Measurements from ENCODE around the gene DOK6. TPM values are rescaled to one million over a fixed set of nuclear protein-coding genes. Genes with fewer than 3 reads are reported as not detected.
A peak's percentile ranks its signal among the peaks of the same experiment; 100 is the strongest.
"Not testable (repeated sequence)": the region's sequence is repeated elsewhere in the genome, so short reads cannot be mapped to it uniquely, and the experiment has no call there.

DOK6 gene
- total RNA-seq, 2 experiments from 2014 or later: not detected

DNA sequence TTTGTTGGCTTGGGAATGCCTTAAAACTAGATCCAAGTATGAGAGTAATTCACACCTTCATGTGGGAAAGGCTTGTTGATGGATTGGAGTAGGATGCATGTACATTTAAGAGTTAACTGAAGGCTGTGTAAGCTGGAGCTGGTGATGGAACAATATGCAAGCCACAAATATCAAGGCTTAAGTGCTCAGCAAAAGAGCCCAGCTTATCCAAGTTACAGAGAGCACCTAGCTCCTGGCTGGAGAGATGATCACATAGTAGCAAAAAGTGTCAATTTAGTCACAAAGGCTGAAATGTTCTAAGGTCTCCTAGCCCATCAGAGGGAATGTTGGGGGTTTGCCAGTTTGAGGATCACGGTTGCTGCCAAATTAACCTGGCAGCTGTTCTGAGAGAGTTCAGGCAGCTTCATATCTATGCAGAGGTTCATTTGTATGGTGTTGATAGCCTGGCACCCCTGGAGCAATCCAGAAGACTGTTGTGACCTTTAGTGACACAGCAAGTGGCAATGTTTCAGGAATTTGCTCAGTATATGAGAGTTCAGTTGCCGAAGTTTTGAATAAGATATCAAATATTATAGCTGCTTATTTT, 228.2 kb downstream of the DOK6 start:
- DNase-seq (no peak), ATAC-seq (ENCODE audit: low read depth) (no peak)
- H3K4me1 Mint-ChIP-seq: no peaks in the 10 kb centered on the region
- peaks cover 7% of the 10 kb centered on the region for H3K27me3 Mint-ChIP-seq
- no peaks in the 10 kb centered on the region for H3K36me3 Mint-ChIP-seq
- POLR2A ChIA-PET: no interaction called here
- H3K4me3 Mint-ChIP-seq: no peak overlapping the region
- no peaks in the 10 kb centered on the region for H3K9me3 Mint-ChIP-seq
- H3K27ac Mint-ChIP-seq: no peak overlapping the region

DNA sequence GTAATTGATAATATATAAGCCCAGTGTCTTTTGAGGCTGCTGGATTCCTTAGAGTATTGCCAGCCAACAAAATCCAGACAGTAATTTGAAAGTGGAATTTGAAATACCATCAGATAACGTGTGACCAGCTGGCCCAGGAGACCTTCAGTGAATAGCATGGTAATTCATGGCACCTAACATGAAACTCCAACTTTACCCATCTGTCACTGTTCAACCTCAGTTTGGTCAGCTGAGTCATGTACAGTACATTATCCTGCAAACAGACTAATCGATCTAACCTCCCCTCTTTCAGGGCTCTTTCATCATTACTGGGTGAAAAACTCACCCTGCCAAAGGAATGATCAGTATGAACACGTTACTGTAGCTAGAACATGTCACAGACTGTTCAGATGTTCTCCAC, 230.6 kb downstream of the DOK6 start:
- ATAC-seq (ENCODE audit: low read depth) (no peak), DNase-seq (no peak)
- no peaks in the 10 kb centered on the region for H3K36me3 Mint-ChIP-seq
- H3K4me1 Mint-ChIP-seq: no peaks in the 10 kb centered on the region
- H3K9me3 Mint-ChIP-seq: no peaks in the 10 kb centered on the region
- H3K27ac Mint-ChIP-seq: no peak overlapping the region
- H3K27me3 Mint-ChIP-seq: peaks cover 7% of the 10 kb centered on the region
- POLR2A ChIA-PET: no interaction called here
- H3K4me3 Mint-ChIP-seq: no peak overlapping the region

DNA sequence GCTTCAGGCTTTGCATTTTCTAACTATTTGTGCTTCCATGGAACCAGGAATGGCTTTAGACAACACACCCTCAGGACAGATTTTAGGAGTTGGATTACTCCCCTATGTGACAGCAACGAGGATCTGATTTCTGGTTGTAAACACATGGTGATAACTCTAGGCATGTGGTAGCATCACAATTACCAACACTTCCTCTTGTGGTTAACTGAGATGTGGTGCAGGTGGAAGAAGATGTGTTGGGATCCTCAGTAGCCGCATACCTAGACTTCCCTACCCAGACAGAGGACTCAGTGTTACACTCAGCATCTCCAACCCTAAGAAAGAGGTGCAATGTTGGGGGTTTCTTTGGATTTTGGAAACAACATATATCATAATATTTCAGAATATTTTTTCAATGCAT, 234.8 kb downstream of the DOK6 start:
- H3K4me3 Mint-ChIP-seq: no peak overlapping the region
- no peaks in the 10 kb centered on the region for H3K4me1 Mint-ChIP-seq
- H3K27ac Mint-ChIP-seq: no peak overlapping the region
- DNase-seq (no peak), ATAC-seq (ENCODE audit: low read depth) (no peak)
- POLR2A ChIA-PET: no interaction called here
- H3K36me3 Mint-ChIP-seq: no peaks in the 10 kb centered on the region
- no peaks in the 10 kb centered on the region for H3K9me3 Mint-ChIP-seq
- H3K27me3 Mint-ChIP-seq: peaks cover 7% of the 10 kb centered on the region

DNA sequence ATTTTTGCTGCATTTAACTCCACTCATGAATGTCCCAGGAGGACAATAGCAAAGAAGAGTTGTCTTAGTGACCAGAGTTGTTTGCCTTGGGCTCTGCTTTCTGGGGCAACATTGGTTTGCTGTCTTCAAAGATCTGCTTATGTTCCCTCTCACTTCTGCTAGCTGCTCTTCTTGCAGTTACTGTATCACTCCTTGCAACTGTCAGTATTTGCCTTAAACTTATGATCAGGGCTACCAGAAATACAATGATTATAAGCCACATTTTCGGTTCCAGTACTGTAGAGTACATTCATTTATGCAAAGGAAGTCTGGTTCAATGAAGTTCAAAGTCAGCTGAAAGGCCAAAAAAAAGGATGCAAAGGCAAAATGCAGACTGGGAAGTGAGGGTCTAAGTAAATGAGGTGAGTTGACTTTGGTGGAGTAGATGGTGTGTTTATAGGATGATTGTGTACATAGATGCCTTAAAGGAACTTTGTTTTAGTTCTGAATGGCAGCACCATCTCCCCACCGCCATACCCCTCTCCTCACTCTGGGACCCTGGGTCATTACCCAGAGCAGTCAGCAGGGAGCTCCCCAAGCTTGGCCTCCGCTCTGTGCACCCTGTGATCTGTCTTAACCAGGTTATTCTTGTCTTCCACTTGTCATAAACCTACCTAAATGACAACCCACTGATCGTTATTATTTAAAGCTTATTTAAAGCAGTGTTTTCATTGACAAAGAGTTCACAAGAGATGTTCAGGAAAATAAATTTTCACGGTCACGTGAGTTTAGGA, 236.0 kb downstream of the DOK6 start:
- POLR2A ChIA-PET: no interaction called here
- no peaks in the 10 kb centered on the region for H3K36me3 Mint-ChIP-seq
- H3K4me3 Mint-ChIP-seq: no peak overlapping the region
- H3K27ac Mint-ChIP-seq: no peak overlapping the region
- peaks cover 4% of the 10 kb centered on the region for H3K27me3 Mint-ChIP-seq
- H3K9me3 Mint-ChIP-seq: no peaks in the 10 kb centered on the region
- no peaks in the 10 kb centered on the region for H3K4me1 Mint-ChIP-seq
- DNase-seq (peak; percentile 28), ATAC-seq (ENCODE audit: low read depth) (peak; percentile 42)

DNA sequence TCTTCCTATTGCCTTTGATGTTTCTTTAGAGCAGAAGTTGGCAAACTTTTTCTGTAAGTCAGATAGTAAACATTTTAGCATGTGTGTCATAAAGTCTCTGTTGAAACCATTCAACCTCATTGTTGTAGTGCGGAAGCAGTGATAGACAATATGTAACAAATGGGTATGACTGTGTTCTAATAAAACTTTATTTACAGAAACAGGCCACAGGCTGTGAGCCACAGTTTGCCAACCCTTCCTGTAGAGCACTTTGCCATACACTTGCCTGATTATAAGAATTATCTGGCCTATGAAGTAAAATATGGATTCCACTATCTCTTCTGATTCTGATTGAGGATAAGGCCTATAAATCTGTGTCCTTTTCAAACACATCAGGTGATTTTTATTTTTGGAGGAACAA, 237.4 kb downstream of the DOK6 start:
- POLR2A ChIA-PET: no interaction called here
- Mint-ChIP-seq H3K36me3 (no peaks in the 10 kb centered on the region), H3K4me1 (no peaks in the 10 kb centered on the region), H3K9me3 (no peaks in the 10 kb centered on the region), H3K27me3 (peaks cover 1% of the 10 kb centered on the region), H3K4me3 (no peak overlapping the region), H3K27ac (no peak overlapping the region)
- no peak for ATAC-seq (ENCODE audit: low read depth)
- no peak for DNase-seq

DNA sequence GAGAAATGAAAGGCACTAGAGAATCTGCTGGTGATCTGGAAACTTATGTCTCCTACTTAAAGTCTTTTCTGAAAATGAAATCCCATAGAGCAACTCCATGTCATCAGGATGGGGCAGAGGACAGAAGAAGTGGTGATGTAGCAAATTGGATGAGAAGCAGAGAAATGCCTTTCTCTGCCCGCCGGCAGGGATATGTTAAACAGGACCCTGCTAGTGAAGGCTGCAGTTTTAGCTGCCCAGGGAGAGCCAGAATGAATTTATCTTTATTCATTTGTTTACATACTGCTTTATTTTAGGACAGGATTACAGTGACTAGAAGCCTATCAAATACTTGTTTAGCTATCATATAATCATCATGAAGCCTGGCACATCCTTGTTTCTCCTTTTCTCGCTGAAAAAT, 247.0 kb downstream of the DOK6 start:
- H3K36me3 Mint-ChIP-seq: no peaks in the 10 kb centered on the region

DNA sequence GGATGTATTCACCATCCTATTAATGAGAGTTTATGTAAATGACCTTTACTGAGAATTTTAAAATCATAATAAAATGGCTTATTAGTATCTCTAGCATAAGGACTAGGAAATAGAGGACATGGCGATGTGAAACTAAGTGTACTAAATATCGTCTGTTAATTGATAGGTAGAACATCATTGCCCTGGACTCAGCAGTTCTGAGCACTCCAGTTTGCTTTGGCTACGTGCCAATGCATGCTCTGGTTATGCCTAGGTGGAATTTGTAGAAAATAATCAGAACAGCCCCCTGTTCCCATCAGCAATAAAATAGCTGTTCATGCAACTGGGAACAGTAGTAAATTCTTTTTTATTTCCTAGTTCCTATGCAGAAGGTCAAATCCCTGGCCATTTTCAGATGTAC, 247.8 kb downstream of the DOK6 start:
- POLR2A ChIA-PET: no interaction called here
- DNase-seq (no peak), ATAC-seq (ENCODE audit: low read depth) (no peak)
- H3K27me3 Mint-ChIP-seq: peaks cover 10% of the 10 kb centered on the region
- H3K4me1 Mint-ChIP-seq: no peaks in the 10 kb centered on the region
- no peak overlapping the region for H3K4me3 Mint-ChIP-seq
- H3K27ac Mint-ChIP-seq: no peak overlapping the region
- no peaks in the 10 kb centered on the region for H3K36me3 Mint-ChIP-seq
- no peaks in the 10 kb centered on the region for H3K9me3 Mint-ChIP-seq

More for the DNA sequence above, 247.0 kb downstream of the DOK6 start:
- POLR2A ChIA-PET: no interaction called here
- Mint-ChIP-seq H3K9me3 (no peaks in the 10 kb centered on the region), H3K27me3 (peaks cover 11% of the 10 kb centered on the region), H3K27ac (no peak overlapping the region), H3K4me1 (no peaks in the 10 kb centered on the region), H3K4me3 (no peak overlapping the region)
- DNase-seq (no peak), ATAC-seq (ENCODE audit: low read depth) (no peak)

DNA sequence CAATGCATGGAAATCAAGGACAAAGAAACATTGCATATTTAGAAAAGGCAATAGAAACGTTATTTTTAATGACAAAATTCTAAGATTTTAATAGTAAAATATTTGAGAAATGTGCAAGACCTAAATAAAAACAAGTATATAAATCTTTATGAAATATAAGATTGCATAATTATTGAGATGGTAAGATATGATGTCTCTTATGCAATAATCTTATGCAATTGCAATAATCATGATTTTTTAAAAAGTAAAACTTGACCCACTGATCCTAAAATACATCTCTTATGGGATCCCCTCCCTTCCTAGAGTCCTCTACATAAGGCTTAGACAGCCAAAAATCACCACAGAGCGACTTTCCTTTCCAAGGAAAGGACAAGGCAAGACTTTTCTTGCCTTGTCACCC, 249.0 kb downstream of the DOK6 start:
- Mint-ChIP-seq H3K27ac (no peak overlapping the region), H3K4me3 (no peak overlapping the region), H3K27me3 (peaks cover 6% of the 10 kb centered on the region), H3K4me1 (no peaks in the 10 kb centered on the region), H3K36me3 (no peaks in the 10 kb centered on the region), H3K9me3 (no peaks in the 10 kb centered on the region)
- DNase-seq: no peak
- POLR2A ChIA-PET: no interaction called here
- no peak for ATAC-seq (ENCODE audit: low read depth)

DNA sequence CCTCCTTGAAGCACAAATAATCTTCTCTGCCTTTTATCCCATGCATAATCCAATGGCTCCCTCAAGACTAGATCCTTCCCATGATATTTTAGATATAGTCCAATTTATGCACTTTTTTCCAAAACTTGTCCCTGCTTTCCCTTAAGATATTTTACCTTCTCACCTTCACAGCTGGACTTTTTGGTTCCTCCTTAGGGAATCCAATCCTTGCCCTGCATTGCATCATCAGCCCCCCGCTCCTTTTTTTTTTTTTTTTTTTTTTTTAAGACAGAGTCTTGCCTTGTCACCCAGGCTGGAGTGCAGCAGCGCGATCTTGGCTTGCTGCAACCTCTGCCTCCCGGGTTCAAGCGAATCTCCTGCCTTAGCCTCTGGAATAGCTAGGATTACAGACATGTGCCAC, 250.6 kb downstream of the DOK6 start:
- POLR2A ChIA-PET: interaction anchor here (0.7 kb wide), 1 partner anchor 83 kb away, joined by 6 read pairs; no protein-coding TSS in a partner anchor
- Mint-ChIP-seq H3K4me1 (no peaks in the 10 kb centered on the region), H3K36me3 (no peaks in the 10 kb centered on the region), H3K9me3 (no peaks in the 10 kb centered on the region), H3K27me3 (peaks cover 8% of the 10 kb centered on the region), H3K27ac (no peak overlapping the region), H3K4me3 (no peak overlapping the region)
- ATAC-seq (ENCODE audit: low read depth) (no peak), DNase-seq (no peak)

DNA sequence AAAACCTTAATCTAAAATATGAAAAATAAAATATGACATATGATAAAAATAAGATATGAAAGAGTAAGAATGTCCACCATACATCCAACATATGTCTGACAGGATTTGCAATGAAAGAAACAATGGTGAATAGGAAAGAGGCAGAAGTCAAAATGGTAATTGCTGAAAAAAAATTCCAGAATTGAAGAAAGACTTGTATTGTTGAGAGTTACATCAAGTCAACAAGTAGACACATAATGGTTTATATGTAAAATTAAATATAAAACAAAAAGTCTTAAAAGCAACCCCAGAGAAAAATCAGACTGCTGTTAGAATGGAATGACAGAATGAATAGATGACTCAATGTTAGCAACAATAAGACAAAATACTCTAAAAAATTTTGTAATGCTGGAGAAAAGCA, 255.1 kb downstream of the DOK6 start:
- H3K4me3 Mint-ChIP-seq: no peak overlapping the region
- H3K9me3 Mint-ChIP-seq: no peaks in the 10 kb centered on the region
- peaks cover 10% of the 10 kb centered on the region for H3K27me3 Mint-ChIP-seq
- H3K36me3 Mint-ChIP-seq: no peaks in the 10 kb centered on the region
- H3K4me1 Mint-ChIP-seq: no peaks in the 10 kb centered on the region
- DNase-seq (no peak), ATAC-seq (ENCODE audit: low read depth) (no peak)
- POLR2A ChIA-PET: no interaction called here
- H3K27ac Mint-ChIP-seq: no peak overlapping the region

DNA sequence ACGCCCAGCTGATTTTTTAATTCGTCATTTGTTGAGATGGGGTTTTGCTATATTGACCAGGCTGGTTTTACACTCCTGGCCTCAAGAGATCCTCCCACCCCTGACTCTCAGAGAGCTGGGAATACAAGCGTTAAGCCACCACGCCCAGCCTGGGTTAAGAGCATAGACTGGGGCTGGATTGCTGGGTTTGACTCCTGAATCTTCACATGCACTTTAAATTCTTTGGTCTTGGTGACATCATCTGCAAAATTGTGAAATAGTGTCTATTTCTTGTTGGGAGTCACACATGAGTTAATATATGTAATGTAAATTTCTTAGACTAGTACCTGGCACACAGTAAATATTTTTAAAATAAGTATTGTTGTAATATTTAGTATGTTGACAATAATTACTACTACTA, 257.4 kb downstream of the DOK6 start:
- no peak for ATAC-seq (ENCODE audit: low read depth)
- Mint-ChIP-seq H3K27me3 (peaks cover 8% of the 10 kb centered on the region), H3K4me3 (no peak overlapping the region), H3K4me1 (no peaks in the 10 kb centered on the region), H3K27ac (no peak overlapping the region), H3K9me3 (no peaks in the 10 kb centered on the region), H3K36me3 (no peaks in the 10 kb centered on the region)
- POLR2A ChIA-PET: no interaction called here
- no peak for DNase-seq

DNA sequence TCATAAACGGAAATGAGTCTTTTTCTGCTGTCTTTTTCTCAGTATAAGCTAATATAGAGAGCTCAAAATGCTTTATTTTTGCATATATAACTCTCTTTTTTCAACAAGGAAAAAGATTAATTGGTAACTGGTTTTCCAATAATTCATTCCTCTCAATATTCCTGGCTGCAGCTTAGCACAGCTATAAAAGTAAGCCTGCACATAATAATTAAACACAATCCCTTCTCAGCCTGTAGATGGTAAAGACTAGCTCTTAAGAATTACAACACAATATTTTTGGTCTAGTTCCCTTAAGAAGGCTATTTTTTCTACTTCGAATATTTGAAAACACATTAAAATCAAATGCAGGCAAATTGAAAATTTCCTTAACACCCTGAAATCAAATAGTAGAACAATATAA, 258.0 kb downstream of the DOK6 start:
- no peak overlapping the region for H3K27ac Mint-ChIP-seq
- DNase-seq (no peak), ATAC-seq (ENCODE audit: low read depth) (no peak)
- no peaks in the 10 kb centered on the region for H3K4me1 Mint-ChIP-seq
- no peak overlapping the region for H3K4me3 Mint-ChIP-seq
- H3K9me3 Mint-ChIP-seq: no peaks in the 10 kb centered on the region
- H3K36me3 Mint-ChIP-seq: no peaks in the 10 kb centered on the region
- peaks cover 8% of the 10 kb centered on the region for H3K27me3 Mint-ChIP-seq
- POLR2A ChIA-PET: no interaction called here

DNA sequence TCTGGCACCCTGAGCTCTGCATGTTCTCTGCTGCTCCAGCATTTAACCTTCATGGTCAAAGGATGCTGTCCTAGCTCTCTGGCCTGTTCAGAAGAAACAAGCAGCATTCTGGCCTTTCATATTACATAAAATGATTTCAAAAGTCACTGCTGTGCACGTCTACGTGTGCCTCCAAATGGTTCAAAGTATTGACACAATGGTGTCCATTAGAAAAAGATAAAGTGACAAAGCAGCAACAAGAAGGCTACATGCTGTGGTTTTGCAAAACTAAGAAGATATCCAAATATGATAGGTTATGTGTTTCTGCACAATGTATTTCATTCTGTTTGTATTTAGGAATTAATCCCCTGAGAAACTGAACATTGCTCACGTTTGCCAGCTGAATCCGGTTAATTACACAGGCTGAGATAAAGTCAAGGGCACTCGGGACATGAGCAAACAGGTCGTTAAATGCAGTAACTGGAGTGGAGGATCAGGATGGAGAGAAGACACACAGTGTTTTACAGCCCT, 258.5 kb downstream of the DOK6 start:
- peaks cover 8% of the 10 kb centered on the region for H3K27me3 Mint-ChIP-seq
- no peak overlapping the region for H3K27ac Mint-ChIP-seq
- no peaks in the 10 kb centered on the region for H3K9me3 Mint-ChIP-seq
- ATAC-seq (ENCODE audit: low read depth) (no peak), DNase-seq (no peak)
- H3K36me3 Mint-ChIP-seq: no peaks in the 10 kb centered on the region
- no peaks in the 10 kb centered on the region for H3K4me1 Mint-ChIP-seq
- H3K4me3 Mint-ChIP-seq: no peak overlapping the region
- POLR2A ChIA-PET: no interaction called here

DNA sequence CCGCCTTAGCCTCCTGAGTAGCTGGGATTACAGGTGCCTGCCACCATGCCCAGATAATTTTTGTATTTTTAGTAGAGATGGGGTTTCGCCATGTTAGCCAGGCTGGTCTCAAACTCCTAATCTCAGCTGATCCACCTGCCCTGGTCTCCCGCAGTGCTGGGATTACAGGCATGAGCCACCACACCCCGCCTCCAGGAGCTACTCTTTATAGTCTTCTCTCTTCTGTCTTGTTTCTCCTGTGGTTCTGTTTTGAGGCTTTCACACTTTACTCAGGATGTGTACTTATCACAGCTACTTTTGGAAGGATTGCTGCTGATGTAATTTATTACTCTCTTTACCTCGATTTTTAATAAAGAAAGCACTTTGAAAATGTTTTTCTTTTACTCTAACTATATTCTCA, 261.4 kb downstream of the DOK6 start:
- POLR2A ChIA-PET; H3K4me1 Mint-ChIP-seq; H3K9me3 Mint-ChIP-seq; ATAC-seq (ENCODE audit: low read depth); H3K36me3 Mint-ChIP-seq; H3K27ac Mint-ChIP-seq; H3K4me3 Mint-ChIP-seq; DNase-seq: not testable (repeated sequence)
- H3K27me3 Mint-ChIP-seq: peaks cover 10% of the 10 kb centered on the region
